ENCODE results near the gene PHF24.
"Not testable (repeated sequence)": the region's sequence is repeated elsewhere in the genome, so short reads cannot be mapped to it uniquely, and the experiment has no call there.

PHF24 gene

GRCh38 chr9:34957492-34958410 is at the start of gene PHF24:
TSS of gene PHF24 (plus strand) at chr9:34958285. CDS start at chr9:34971299, 13,014 bp downstream.
- DNase-seq (ENCODE audit: low read depth in 2 of 3, low spot score in 2 of 3), result no peak

DNA sequence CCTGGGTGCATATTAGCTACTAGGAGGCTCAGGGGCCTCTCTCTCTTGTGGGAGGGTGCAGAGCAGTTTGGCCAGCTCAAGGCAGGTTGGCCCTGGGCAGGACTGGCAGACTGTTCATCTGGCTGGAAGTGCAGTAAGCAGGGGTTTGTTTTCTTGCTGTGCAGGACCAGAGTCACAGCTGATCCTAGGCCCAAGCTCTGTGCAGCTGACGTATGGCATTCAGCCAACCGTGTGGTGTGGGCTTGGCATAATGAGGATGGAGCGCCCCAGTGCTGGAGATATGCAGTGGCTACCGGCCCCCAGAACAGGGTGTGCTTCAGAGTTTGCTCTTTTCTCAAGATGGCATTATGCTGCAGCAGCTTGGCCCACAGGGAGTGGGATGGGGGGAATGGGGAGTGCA is 31.0 kb upstream of the PHF24 start:
- DNase-seq (ENCODE audit: low read depth in 2 of 3, low spot score in 2 of 3), result no peak

- DNase-seq (ENCODE audit: low read depth in 2 of 3, low spot score in 2 of 3), result no peak
These were observed 29.2 kb upstream of the PHF24 start for GRCh38 chr9:34928921-34929320.

GRCh38 chr9:34929506-34930102 is 28.5 kb upstream of the PHF24 start:
- DNase-seq (ENCODE audit: low read depth in 2 of 3, low spot score in 2 of 3), result no peak

GRCh38 chr9:34939989-34940388 is 18.1 kb upstream of the PHF24 start:
- DNase-seq (ENCODE audit: low read depth in 2 of 3, low spot score in 2 of 3), result not testable (repeated sequence)

- no peak for DNase-seq (ENCODE audit: low read depth in 2 of 3, low spot score in 2 of 3)
These were observed 9.6 kb upstream of the PHF24 start for GRCh38 chr9:34948451-34948850.

DNA sequence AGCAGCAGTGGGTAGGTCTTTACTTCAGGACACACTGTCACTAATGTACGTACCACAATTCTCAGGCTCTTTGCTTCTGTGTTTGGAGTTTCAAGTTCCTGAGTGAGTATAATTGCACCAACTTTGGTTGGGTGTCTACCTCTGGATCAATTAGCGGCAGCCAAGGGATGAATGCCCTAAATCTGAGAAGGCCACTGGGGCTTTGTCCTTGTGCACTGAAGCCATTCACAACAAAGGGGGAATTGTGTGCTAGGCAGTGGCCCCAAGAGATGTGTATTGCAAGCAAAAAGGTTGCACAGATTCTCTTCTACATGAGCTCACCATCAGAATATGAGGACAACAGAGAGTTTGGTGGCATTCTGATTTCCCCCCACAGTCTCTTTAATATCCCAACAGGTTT is 3.9 kb upstream of the PHF24 start:
- DNase-seq (ENCODE audit: low read depth in 2 of 3, low spot score in 2 of 3), result no peak

DNA sequence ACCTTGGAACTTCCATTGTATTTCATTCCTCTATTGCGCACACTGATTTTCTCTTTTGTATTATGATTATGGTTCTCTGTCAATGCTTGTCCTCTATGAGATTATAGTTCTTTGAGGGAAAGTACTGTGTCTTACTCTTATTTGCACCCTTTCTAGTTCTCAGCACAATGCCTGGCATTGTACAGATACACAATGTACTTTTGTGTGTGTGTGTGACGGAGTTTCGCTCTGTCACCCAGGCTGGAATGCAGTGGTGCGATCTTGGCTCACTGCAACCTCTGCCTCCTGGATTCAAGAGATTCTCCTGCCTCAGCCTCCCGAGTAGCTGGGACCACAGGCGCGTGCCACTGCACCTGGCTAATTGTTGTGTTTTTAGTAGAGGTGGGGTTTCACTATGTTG is 2.0 kb upstream of the PHF24 start:
- DNase-seq (ENCODE audit: low read depth in 2 of 3, low spot score in 2 of 3), result not testable (repeated sequence)

- no peak for DNase-seq (ENCODE audit: low read depth in 2 of 3, low spot score in 2 of 3)
These were observed 1.4 kb upstream of the PHF24 start for GRCh38 chr9:34956648-34957047.

- no peak for DNase-seq (ENCODE audit: low read depth in 2 of 3, low spot score in 2 of 3)
These were observed 412 bp downstream of the PHF24 start for GRCh38 chr9:34958411-34958982.

DNA sequence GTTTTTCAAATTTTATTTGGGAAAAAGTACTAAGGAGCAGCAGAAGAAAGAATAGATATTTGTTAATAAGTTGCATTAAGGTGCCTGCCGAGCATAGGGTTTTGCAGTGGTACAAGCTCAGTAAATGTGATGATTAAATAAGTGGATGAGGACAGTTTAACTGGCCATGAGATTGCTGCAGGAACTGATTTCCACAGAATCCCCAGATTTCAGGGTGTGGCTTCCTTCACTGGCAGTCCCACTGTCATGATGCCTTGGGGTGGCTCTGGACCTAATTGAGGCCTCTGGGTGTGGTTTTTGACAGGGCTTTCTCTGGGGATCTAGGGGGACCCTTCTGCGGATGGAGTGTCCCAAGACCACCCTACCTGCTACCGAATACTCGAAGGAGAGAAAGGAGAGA is 1.4 kb downstream of the PHF24 start:
- no peak for DNase-seq (ENCODE audit: low read depth in 2 of 3, low spot score in 2 of 3)

DNA sequence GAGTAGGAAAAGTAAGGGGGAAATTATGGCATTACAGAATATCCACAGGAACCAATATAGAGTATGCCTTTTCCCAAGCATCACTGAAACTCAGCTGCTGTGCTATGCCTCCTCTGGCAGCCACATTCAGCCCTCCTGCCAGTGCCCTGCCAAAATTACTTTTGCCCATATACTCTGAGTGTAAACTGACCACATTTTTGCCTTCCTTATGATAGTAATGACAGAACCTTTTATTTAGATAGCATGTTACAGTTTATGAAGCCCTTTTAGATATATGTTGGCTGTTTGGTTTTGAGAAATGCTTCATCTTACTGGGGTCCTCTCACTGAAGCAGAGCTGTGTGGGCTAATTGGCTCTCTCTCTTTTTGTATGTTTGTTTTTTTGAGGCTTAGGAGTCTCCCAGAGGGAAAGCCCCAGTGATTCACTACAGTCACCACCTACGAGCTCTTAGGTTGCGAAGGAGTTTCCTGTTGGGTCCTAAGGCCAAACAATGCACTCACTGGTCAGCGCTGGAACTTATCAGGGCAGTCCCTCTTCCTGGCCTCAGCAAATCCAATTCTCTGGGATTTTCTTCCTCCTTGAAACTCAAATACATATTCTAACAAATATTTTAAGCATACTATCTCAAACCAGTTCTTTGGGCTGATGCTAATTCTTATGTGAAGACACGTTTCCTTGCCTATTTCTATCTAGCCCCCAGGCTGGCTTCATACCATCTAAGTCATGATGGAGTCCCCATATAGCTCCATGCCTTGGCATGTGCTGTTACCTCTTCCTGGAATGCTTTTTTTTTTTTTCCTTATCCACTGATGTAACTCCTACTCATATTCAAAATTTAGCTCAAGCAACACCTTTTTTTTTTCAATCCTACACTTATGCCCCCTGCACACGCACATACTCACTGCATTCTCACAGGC is 3.7 kb downstream of the PHF24 start:
- DNase-seq (ENCODE audit: low read depth in 2 of 3, low spot score in 2 of 3), result no peak

DNA sequence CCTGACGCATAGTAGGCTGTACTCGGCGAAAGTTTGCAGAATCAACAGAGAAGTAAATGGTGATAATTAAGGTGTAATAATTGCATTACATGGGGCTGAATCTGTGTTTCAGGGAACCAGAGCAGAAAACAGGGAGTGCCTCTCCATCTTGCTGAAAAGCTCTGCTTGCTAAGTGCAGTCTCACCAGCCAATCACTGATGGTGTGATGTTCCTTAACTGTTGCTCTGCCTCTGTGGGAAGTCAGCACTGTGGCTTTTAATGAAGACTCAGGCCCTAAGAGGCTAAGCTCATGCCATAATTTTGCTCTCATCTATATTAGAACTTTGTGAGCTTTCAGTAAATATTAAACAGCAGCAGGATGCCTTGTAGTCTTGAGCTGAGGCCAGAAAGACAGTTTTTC is 4.5 kb downstream of the PHF24 start:
- no peak for DNase-seq (ENCODE audit: low read depth in 2 of 3, low spot score in 2 of 3)

GRCh38 chr9:34963552-34963951 is 5.5 kb downstream of the PHF24 start:
- DNase-seq (ENCODE audit: low read depth in 2 of 3, low spot score in 2 of 3), result no peak

- DNase-seq (ENCODE audit: low read depth in 2 of 3, low spot score in 2 of 3), result no peak
These were observed 6.4 kb downstream of the PHF24 start for GRCh38 chr9:34964458-34964857.

- DNase-seq (ENCODE audit: low read depth in 2 of 3, low spot score in 2 of 3), result no peak
These were observed 13.2 kb downstream of the PHF24 start for GRCh38 chr9:34971146-34971811.

DNA sequence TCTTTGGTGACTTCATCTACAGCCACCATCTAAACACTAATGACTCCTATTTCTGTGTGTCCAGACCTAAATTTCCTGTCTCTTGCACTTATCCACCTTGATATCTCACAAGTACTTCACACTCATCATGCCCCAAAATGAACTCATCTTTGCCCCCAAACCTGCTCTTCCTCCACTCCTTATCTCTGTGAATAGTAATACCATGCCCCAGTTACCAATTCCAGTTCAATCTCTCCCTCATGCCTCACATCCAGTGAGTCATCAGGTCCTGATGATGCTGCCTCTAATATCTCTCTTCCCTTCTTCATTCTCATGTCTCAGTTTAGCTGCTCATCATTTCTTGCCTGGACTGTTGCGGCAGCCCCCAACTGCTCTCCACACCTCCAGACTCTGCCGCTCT is 16.6 kb downstream of the PHF24 start:
- no peak for DNase-seq (ENCODE audit: low read depth in 2 of 3, low spot score in 2 of 3)

- DNase-seq (ENCODE audit: low read depth in 2 of 3, low spot score in 2 of 3), result no peak
These were observed 18.4 kb downstream of the PHF24 start for GRCh38 chr9:34976441-34976840.

GRCh38 chr9:34976992-34977391 is 18.9 kb downstream of the PHF24 start:
- DNase-seq (ENCODE audit: low read depth in 2 of 3, low spot score in 2 of 3), result no peak

DNA sequence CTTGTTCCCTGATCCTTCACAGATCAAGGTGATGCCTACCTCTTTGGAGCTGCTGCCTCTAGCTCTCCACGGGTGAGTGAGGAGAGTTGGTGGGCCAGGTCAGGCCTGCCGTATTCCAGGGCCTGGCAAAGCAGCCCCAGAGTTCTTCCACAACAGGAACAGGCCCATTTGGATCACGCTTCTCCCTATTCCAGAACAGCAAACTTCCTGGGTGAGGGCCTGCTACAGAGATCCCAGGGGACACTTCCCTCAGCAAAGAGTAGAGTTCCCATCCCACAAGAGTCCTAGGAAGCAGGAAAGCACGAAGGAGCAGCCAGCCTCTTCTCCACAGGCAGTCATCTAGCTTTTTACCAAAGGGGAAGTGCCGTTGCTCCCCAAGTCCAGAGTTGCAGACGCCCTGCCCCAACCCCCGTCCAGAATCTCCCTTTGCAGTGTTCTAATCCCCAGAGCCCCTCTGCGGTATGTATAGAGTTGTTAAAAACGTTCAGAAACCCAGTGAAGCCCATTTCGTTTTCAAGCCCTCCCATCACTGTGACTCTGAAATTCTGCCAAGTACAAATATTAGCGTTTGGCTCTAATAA is 22.2 kb downstream of the PHF24 start:
- DNase-seq (ENCODE audit: low read depth in 2 of 3, low spot score in 2 of 3), result no peak
